GM12872 (cell line): ENCODE results near the gene NPHP4.

ENCODE experiments used
- TF ChIP-seq, protein P1 (sequence below): IDR thresholded peaks from 3 replicates; pipeline ENCODE4 v1.5.1; 2011; ENCODE audit warnings: low read depth, mild to moderate bottlenecking, low read length, moderate library complexity; ENCODE audit not compliant: insufficient read depth

Gene NPHP4

DNA sequence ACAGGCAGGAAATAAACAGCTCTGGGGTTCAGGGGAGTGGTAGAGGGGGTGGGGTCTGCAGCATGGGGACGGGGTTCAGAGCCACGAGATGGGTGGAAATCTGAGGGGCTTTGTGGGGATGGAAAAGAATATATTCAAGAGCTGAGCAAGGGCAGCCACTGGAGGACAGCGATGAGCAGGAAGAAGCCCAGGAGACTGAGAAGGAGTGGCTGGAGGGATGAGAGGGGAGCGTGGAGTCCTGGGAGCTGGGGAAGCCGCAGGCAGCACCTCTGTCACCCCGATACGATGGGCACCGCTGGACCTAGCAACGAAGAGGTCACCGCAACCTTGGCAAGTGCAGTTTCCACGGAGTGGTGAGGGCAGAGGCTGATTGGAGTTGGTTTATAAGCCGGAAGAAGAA lies 43.5 kb upstream of the NPHP4 start:
- TF ChIP-seq, protein P1, sequence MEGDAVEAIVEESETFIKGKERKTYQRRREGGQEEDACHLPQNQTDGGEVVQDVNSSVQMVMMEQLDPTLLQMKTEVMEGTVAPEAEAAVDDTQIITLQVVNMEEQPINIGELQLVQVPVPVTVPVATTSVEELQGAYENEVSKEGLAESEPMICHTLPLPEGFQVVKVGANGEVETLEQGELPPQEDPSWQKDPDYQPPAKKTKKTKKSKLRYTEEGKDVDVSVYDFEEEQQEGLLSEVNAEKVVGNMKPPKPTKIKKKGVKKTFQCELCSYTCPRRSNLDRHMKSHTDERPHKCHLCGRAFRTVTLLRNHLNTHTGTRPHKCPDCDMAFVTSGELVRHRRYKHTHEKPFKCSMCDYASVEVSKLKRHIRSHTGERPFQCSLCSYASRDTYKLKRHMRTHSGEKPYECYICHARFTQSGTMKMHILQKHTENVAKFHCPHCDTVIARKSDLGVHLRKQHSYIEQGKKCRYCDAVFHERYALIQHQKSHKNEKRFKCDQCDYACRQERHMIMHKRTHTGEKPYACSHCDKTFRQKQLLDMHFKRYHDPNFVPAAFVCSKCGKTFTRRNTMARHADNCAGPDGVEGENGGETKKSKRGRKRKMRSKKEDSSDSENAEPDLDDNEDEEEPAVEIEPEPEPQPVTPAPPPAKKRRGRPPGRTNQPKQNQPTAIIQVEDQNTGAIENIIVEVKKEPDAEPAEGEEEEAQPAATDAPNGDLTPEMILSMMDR = no peak

DNA sequence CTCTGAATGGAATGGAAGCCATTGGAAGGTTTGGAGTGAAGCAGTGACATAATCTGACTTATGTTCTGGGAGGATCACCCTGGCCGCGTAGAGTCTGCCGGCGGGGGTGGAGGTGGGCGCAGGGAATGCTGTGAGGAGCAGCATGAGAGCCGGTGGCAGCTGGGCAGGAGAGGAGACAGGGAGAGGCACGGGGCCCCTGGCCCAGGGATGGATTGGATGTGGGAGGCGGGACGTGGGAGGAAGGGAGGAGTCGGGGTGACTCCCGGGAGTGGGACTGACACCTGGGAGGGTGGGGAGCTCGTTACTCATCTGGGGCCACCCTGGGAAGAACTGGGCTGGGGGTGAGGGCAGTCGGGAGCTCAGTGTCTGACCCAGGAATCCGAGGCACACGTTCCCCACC lies 43.1 kb upstream of the NPHP4 start:
- TF ChIP-seq, protein P1 = no peak

DNA sequence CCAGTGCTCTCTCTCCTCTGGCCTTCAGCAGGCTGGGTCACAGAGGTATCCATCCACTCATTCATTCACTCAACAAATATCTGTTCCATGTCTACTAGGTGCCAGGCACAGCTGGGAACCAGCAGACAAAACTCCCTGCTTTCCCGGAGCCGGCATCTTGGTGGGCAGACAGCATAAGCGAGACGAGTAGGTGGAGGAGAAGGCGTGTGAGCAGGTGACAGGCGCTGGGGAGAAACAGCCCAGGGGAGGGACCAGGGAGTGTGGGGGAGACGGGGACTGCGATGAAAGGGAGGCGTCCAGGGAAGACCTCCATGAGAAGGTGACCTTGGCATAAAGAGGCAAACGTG lies 42.5 kb upstream of the NPHP4 start:
- TF ChIP-seq, protein P1 = no peak

DNA sequence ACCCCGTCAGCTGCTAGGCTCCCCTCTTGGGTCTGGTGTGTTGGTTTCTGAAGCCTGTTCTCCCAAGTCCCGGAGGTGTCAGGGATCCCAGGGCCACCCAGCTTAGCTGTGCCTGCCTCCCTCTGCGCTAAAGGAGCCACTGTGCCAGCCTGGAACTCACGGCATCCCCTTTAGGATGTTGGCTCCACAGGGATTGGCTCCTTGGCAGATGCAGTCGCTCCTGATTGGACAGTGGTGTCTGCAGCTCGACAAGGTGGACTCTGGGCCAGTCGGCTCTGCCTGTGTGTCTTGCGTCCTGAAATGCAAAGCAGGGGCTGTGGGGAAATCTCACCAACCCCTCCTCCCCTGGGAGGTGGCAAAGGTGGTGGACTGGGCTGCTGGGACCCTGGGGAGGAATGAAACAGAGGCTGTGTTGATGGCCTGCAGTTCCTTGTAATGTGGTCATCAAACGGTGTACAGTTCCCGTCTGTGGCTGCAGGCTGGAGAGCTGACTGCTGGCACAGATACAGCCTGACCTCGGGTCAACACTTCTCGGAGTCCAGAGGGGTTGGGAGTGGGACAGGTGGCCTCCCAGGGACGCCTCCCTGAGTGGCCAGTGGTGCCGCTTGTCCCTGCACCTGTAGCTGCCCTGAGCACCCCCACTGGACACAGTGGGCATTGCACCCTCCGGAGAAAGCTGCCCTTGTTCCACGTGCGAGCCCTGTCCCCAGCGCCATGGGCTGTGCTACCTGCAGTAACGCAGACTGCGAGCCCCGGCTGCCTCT lies 41.9 kb upstream of the NPHP4 start:
- TF ChIP-seq, protein P1 = peak; percentile 77

DNA sequence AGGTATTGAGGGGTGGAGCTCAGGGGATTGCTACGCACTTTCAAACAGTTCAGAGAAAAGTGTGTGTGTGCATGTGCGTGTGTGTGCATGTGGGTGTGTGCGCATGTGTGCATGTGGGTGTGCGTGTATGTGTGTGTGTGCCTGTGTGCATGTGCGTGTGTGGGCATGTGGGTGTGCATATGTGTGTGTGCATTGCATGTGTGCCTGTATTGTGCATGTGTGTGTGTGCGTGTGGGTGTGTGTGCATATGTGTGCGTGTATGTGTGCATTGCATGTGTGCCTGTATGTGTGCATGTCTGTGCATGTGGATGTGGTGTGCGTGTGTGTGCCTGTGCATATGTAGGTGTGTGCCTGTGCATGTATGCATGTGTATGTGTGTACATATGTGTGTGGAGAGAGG lies 40.9 kb upstream of the NPHP4 start:
- TF ChIP-seq, protein P1 = no peak

DNA sequence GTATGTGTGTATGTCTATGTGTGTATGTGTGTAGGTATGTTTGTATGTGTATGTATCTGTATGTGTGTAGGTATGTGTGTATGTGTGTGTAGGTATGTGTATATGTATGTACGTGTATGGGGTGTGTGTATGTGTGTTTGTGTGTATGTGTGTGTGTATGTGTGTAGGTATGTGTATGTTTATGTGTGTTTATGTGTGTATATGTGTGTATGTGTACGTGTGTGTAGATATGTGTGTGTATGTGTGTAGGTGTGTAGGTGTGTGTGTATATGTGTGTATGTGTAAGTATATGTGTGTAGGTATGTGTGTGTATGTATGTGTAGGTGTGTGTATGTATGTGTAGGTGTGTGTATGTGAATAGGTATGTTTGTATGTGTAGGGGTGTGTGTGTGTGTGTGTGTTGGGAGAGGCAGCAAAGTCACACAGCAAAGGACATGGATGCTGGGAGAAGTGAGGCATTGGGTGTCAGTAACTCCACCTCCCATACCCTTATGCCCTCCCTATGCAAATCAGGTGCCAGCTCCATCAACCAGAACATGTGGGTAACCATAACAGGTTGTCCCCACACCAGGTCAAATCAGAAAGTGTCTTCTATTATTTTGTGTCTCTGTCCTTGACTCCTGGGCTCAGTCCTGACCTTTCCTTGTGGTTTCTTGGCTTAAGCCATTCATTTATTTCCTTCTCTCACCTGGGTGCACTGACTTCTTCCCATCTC lies 38.5 kb upstream of the NPHP4 start:
- TF ChIP-seq, protein P1 = no peak

DNA sequence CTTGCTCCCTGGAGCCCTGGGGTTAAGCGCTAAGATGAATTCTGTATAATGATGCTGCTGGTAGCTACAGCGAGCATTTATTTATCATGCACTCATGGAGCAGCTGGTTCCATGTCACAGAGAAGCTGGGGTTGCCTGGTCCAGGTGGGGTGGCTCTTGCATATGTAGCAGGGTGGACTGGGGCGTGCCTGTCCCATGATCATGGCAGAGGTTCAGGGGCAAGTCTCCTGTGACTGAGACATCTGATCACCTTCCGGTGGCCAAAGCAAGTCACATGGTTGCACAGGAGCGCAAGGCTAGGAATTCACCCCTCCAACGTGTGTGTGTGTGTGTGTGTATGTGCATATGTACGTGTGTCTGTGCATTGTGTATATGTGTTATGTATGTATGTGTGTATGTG lies 37.9 kb upstream of the NPHP4 start:
- TF ChIP-seq, protein P1 = no peak
